ENCODE measurements around the gene FMR1NB. TPM values are rescaled to one million over a fixed set of nuclear protein-coding genes. Genes with fewer than 3 reads are reported as not detected.

Gene FMR1NB
- total RNA-seq, 1 experiment from 2014 or later: not detected

DNA sequence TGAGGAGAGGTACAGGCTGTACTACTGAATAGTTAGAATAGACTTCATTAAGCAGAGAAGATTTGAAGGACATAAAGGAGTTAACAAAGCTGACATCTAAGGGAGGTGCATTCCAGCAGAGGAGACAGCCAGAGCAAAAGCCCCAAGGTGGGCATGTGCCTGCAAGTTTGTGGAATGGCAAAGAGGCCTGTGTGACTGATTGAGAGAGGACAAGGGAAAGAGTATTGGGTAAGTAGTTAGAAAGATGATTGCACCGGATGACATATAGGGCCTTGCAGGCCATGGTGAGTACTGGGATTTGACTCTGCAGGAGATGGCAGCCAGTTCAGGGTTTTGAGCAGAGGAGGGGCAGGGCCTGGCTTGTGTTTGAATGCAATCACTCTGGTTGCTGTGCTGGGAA lies 55.9 kb downstream of the FMR1NB start:
- intact Hi-C loops (cut with micrococcal nuclease; ENCODE audit: unreplicated experiment): no loop called here
- Histone ChIP-seq H3K4me1 (ENCODE audit: insufficient read depth, low read length, poor library complexity, severe bottlenecking) (no peaks in the 10 kb centered on the region), H3K9me3 (ENCODE audit: low read depth, low read length, poor library complexity, severe bottlenecking) (no peaks in the 10 kb centered on the region), H3K27me3 (replicated peaks; ENCODE audit: insufficient read depth, low read depth, low read length, poor library complexity) (no peaks in the 10 kb centered on the region), H3K36me3 (ENCODE audit: insufficient read depth, low read length, poor library complexity, severe bottlenecking) (no peaks in the 10 kb centered on the region), H3K27ac (ENCODE audit: low read depth, low read length, poor library complexity, severe bottlenecking) (no peak overlapping the region), H3K4me3 (ENCODE audit: low read depth, low read length, poor library complexity, severe bottlenecking) (no peak overlapping the region)
- ChIA-PET CTCF (no interaction called here), POLR2A (ENCODE audit: low non-redundant PET) (no interaction called here)
- no peak for DNase-seq (ENCODE audit: low spot score)
- no peak for TF ChIP-seq EZH2 (IDR thresholded peaks at IDR 0.05; ENCODE audit: borderline replicate concordance, low read depth, low read length, poor library complexity, severe bottlenecking)
- TF ChIP-seq, protein P1, sequence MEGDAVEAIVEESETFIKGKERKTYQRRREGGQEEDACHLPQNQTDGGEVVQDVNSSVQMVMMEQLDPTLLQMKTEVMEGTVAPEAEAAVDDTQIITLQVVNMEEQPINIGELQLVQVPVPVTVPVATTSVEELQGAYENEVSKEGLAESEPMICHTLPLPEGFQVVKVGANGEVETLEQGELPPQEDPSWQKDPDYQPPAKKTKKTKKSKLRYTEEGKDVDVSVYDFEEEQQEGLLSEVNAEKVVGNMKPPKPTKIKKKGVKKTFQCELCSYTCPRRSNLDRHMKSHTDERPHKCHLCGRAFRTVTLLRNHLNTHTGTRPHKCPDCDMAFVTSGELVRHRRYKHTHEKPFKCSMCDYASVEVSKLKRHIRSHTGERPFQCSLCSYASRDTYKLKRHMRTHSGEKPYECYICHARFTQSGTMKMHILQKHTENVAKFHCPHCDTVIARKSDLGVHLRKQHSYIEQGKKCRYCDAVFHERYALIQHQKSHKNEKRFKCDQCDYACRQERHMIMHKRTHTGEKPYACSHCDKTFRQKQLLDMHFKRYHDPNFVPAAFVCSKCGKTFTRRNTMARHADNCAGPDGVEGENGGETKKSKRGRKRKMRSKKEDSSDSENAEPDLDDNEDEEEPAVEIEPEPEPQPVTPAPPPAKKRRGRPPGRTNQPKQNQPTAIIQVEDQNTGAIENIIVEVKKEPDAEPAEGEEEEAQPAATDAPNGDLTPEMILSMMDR (conservative IDR thresholded peaks at IDR 0.05; ENCODE audit: low read depth, low read length): no peak
- no TSS peak for BruUV-seq (replicated peaks)

DNA sequence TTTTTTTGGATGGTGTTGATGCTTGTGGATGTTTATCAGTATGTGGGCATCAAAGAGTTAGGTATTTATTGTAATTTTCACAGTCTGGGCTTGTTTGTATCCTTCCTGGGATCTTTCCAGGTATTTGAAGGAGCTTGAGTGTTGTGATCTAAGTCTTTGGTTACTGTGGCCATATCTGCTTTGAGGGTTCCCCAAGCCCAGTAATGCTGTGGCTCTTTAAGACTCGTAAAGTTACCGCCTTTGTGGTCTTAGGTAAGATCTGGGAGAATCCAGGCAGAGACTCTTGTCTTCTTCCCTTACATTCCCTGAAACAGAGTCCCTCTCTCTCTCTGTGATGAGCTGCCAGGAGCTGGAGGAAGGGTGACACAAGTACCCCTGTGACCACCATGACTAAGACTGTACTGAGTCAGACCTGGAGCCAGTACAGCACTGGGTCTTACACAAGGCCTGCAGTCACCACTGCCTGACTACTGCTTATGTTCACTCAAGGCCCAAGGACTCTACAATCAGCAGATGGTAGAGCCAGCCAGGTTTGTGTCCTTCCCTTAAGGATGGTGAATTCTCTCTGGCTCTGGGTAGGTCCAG lies 62.2 kb downstream of the FMR1NB start:
- H3K36me3 ChIP-seq (ENCODE audit: insufficient read depth, low read length, poor library complexity, severe bottlenecking): no peaks in the 10 kb centered on the region
- no peak for DNase-seq (ENCODE audit: low spot score)
- intact Hi-C loops (cut with micrococcal nuclease; ENCODE audit: unreplicated experiment): no loop called here
- no peak for TF ChIP-seq EZH2 (IDR thresholded peaks at IDR 0.05; ENCODE audit: borderline replicate concordance, low read depth, low read length, poor library complexity, severe bottlenecking)
- TF ChIP-seq, protein P1 (conservative IDR thresholded peaks at IDR 0.05; ENCODE audit: low read depth, low read length): no peak
- no peaks in the 10 kb centered on the region for H3K27me3 ChIP-seq (replicated peaks; ENCODE audit: insufficient read depth, low read depth, low read length, poor library complexity)
- no peaks in the 10 kb centered on the region for H3K9me3 ChIP-seq (ENCODE audit: low read depth, low read length, poor library complexity, severe bottlenecking)
- H3K27ac ChIP-seq (ENCODE audit: low read depth, low read length, poor library complexity, severe bottlenecking): no peak overlapping the region
- ChIA-PET POLR2A (ENCODE audit: low non-redundant PET) (no interaction called here), CTCF (no interaction called here)
- H3K4me1 ChIP-seq (ENCODE audit: insufficient read depth, low read length, poor library complexity, severe bottlenecking): no peaks in the 10 kb centered on the region
- BruUV-seq (replicated peaks): no TSS peak
- H3K4me3 ChIP-seq (ENCODE audit: low read depth, low read length, poor library complexity, severe bottlenecking): no peak overlapping the region

DNA sequence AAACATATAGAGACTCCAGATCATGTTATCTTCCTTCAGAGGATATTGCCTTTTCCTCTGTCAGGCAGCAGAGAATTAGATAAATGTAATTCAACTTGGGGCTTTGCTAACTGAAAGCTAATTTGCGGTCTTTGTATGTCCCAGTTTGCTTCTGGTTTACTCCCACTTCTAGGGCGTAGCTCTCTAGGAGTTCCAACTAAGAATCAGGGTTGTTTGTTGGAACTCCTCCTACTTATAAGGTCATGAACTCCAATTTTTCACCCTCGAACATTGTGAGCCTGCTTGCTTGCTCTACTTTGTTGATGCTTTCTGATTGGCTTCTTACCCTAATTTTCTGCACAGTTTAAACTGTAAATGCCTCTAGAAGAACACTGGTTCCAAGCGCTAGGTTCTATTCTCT lies 66.1 kb downstream of the FMR1NB start:
- ChIA-PET POLR2A (ENCODE audit: low non-redundant PET) (interaction anchor here (0.6 kb wide), 1 partner anchor 52 kb away, joined by 4 read pairs; no protein-coding TSS in a partner anchor), CTCF (no interaction called here)
- Histone ChIP-seq H3K27ac (ENCODE audit: low read depth, low read length, poor library complexity, severe bottlenecking) (no peak overlapping the region), H3K4me1 (ENCODE audit: insufficient read depth, low read length, poor library complexity, severe bottlenecking) (no peaks in the 10 kb centered on the region), H3K27me3 (replicated peaks; ENCODE audit: insufficient read depth, low read depth, low read length, poor library complexity) (no peaks in the 10 kb centered on the region), H3K4me3 (ENCODE audit: low read depth, low read length, poor library complexity, severe bottlenecking) (no peak overlapping the region), H3K36me3 (ENCODE audit: insufficient read depth, low read length, poor library complexity, severe bottlenecking) (no peaks in the 10 kb centered on the region), H3K9me3 (ENCODE audit: low read depth, low read length, poor library complexity, severe bottlenecking) (no peaks in the 10 kb centered on the region)
- intact Hi-C loops (cut with micrococcal nuclease; ENCODE audit: unreplicated experiment): no loop called here
- no TSS peak for BruUV-seq (replicated peaks)
- DNase-seq (ENCODE audit: low spot score): no peak
- TF ChIP-seq EZH2 (IDR thresholded peaks at IDR 0.05; ENCODE audit: borderline replicate concordance, low read depth, low read length, poor library complexity, severe bottlenecking): no peak
- TF ChIP-seq, protein P1 (conservative IDR thresholded peaks at IDR 0.05; ENCODE audit: low read depth, low read length): no peak

All from A673 (cell line).